Measurements from ENCODE around the gene PHTF2. TPM values are rescaled to one million over a fixed set of nuclear protein-coding genes. Genes with fewer than 3 reads are reported as not detected.

The PHTF2 gene
- total and polyA plus RNA-seq, 2 experiments from 2014 or later = 22.0 to 29.9 TPM

DNA sequence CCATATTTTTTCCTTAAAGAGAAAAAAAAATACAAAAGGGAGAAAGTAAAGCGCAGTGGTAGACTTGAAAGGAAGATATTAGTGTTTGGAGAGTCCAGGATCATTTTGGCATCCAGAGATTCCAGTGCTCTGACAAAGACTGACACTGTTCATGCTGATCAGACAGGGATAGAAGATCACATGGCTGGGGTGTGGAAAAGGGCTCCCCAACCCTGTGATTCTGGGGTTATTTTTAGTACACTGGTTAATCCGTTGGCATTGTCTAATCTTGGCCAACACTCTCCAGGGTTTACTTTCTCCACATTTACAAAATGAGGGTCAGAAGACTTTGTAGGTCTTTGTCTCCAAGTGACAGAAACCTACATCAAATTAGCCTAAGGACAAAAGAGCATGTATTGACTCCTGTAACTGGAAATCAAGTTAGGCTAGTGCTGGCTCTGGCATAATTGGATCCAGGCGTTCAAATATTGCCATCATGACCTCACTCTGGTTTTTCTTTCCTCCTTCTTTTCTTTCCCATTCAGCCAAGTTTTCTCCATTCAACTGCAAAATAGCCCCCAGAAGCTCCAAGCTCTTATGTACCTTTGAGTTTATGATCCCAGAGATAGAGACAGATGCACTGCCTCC lies 181.6 kb downstream of the PHTF2 start:
- H3K4me3 ChIP-seq = no peak overlapping the region
- TF ChIP-seq EZH2 (IDR thresholded peaks at IDR 0.05; ENCODE audit: insufficient read depth, poor library complexity, severe bottlenecking) (no peak), EZH2phosphoT487 (IDR thresholded peaks at IDR 0.05; ENCODE audit: insufficient read depth, low read depth) (no peak)
- no peaks in the 10 kb centered on the region for H3F3A ChIP-seq (ENCODE audit: insufficient read depth)
- H3K9ac ChIP-seq = no peak overlapping the region
- H2AFZ ChIP-seq = no peak overlapping the region
- no peaks in the 10 kb centered on the region for H3K36me3 ChIP-seq (ENCODE audit: low read depth)
- no peaks in the 10 kb centered on the region for H3K79me2 ChIP-seq (ENCODE audit: insufficient read depth)
- no peaks in the 10 kb centered on the region for H4K20me1 ChIP-seq (ENCODE audit: insufficient read depth)
- WGBS, 2 experiments (ENCODE audit: low coverage in 1 of 2, low lambda C conversion rate in 2 of 2, missing lambda C conversion rate in 2 of 2) = 54% methylated on average over 3 of the region's 3 CpGs
- in situ Hi-C loops (cut with MboI) = no loop called here
- no peaks in the 10 kb centered on the region for H3K4me1 ChIP-seq (ENCODE audit: insufficient read depth)
- DNase-seq = no peak
- no peak overlapping the region for H3K27ac ChIP-seq
- no peaks in the 10 kb centered on the region for H3K9me3 ChIP-seq (ENCODE audit: low read depth)
- no peaks in the 10 kb centered on the region for H3K9me2 ChIP-seq (ENCODE audit: insufficient read depth)
- H3K4me2 ChIP-seq (ENCODE audit: unreplicated experiment) = no peak overlapping the region
- H3K27me3 ChIP-seq (replicated peaks; ENCODE audit: insufficient read depth) = no peaks in the 10 kb centered on the region; the same call in 1 of the 2 replicates

DNA sequence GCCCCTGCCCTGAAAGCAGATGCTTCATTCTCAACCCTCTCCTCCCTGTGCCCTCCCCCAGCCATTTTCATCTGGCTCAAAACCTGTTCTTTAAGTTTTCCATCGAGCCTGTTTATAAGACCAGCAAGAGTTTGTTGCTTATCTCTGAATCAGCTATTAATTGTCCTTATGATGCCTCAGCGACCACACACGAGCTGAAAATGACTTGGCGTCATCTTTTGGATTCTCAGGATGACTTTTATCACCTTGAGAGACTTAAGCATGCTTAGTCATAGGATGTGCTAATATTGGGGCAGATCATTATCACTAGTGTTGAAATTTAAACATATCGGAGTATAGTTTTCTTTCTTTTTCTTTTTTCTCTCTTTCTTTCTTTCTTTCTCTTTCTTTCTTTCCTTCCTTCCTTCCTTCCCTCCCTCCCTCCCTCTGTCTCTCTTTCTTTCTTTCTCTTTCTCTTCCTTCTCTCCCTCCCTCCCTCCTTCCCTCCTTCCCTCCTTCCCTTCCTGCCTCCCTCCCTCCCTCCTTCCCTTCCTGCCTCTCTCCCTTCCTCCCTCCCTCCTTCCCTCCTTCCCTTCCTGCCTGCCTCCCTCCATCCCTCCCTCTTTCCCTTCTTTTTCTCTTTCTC lies 184.5 kb downstream of the PHTF2 start:
- in situ Hi-C loops (cut with MboI) = no loop called here
- peak; percentile 45 for DNase-seq
- 62 to 68% methylated on average over 5 of the region's 5 CpGs for WGBS, 2 experiments (ENCODE audit: low coverage in 1 of 2, low lambda C conversion rate in 2 of 2, missing lambda C conversion rate in 2 of 2)

DNA sequence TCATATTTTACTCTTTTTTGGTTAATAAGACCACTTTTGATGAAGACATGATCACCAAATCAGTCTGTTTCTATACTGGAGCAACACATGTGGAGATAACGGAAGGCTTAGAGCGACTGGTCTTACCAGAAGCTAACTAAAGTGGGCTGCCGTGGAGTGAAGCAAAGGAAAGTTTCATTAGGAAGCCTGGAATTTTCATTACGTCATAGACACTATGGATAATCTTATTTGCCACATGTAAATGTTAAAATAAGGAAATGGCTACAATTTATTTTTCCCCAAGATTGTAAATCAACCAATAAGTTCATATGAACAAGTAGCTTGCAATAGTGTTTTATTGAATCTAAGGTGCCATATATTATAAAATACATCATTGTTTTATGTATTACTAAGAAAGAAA lies 185.4 kb downstream of the PHTF2 start:
- Histone ChIP-seq H3K4me3 (no peak overlapping the region), H3K27me3 (replicated peaks; ENCODE audit: insufficient read depth) (no peaks in the 10 kb centered on the region; the same call in 1 of the 2 replicates), H3K4me2 (ENCODE audit: unreplicated experiment) (no peak overlapping the region), H3K79me2 (ENCODE audit: insufficient read depth) (no peaks in the 10 kb centered on the region), H3K36me3 (ENCODE audit: low read depth) (no peaks in the 10 kb centered on the region), H3K27ac (no peak overlapping the region), H3K9me3 (ENCODE audit: low read depth) (no peaks in the 10 kb centered on the region), H2AFZ (no peak overlapping the region), H3F3A (ENCODE audit: insufficient read depth) (no peaks in the 10 kb centered on the region), H3K4me1 (ENCODE audit: insufficient read depth) (no peaks in the 10 kb centered on the region), H3K9me2 (ENCODE audit: insufficient read depth) (no peaks in the 10 kb centered on the region), H4K20me1 (ENCODE audit: insufficient read depth) (no peaks in the 10 kb centered on the region), H3K9ac (no peak overlapping the region)
- DNase-seq = no peak
- in situ Hi-C loops (cut with MboI) = no loop called here
- WGBS, 2 experiments (ENCODE audit: low coverage in 1 of 2, low lambda C conversion rate in 2 of 2, missing lambda C conversion rate in 2 of 2) = 91 to 93% methylated on average over 4 of the region's 4 CpGs
- no peak for TF ChIP-seq EZH2 (IDR thresholded peaks at IDR 0.05; ENCODE audit: insufficient read depth, poor library complexity, severe bottlenecking)
- no peak for TF ChIP-seq EZH2phosphoT487 (IDR thresholded peaks at IDR 0.05; ENCODE audit: insufficient read depth, low read depth)

More for the DNA sequence above, 184.5 kb downstream of the PHTF2 start:
- no peaks in the 10 kb centered on the region for H3K79me2 ChIP-seq (ENCODE audit: insufficient read depth)
- no peak overlapping the region for H3K9ac ChIP-seq
- no peaks in the 10 kb centered on the region for H3K9me3 ChIP-seq (ENCODE audit: low read depth)
- no peak overlapping the region for H3K4me3 ChIP-seq
- H3K36me3 ChIP-seq (ENCODE audit: low read depth) = no peaks in the 10 kb centered on the region
- no peak overlapping the region for H3K27ac ChIP-seq
- no peaks in the 10 kb centered on the region for H3F3A ChIP-seq (ENCODE audit: insufficient read depth)
- no peaks in the 10 kb centered on the region; the same call in 1 of the 2 replicates for H3K27me3 ChIP-seq (replicated peaks; ENCODE audit: insufficient read depth)
- H4K20me1 ChIP-seq (ENCODE audit: insufficient read depth) = no peaks in the 10 kb centered on the region
- H3K9me2 ChIP-seq (ENCODE audit: insufficient read depth) = no peaks in the 10 kb centered on the region
- TF ChIP-seq EZH2phosphoT487 (IDR thresholded peaks at IDR 0.05; ENCODE audit: insufficient read depth, low read depth) = no peak
- TF ChIP-seq EZH2 (IDR thresholded peaks at IDR 0.05; ENCODE audit: insufficient read depth, poor library complexity, severe bottlenecking) = no peak
- H3K4me1 ChIP-seq (ENCODE audit: insufficient read depth) = no peaks in the 10 kb centered on the region
- no peak overlapping the region for H3K4me2 ChIP-seq (ENCODE audit: unreplicated experiment)
- H2AFZ ChIP-seq = no peak overlapping the region

DNA sequence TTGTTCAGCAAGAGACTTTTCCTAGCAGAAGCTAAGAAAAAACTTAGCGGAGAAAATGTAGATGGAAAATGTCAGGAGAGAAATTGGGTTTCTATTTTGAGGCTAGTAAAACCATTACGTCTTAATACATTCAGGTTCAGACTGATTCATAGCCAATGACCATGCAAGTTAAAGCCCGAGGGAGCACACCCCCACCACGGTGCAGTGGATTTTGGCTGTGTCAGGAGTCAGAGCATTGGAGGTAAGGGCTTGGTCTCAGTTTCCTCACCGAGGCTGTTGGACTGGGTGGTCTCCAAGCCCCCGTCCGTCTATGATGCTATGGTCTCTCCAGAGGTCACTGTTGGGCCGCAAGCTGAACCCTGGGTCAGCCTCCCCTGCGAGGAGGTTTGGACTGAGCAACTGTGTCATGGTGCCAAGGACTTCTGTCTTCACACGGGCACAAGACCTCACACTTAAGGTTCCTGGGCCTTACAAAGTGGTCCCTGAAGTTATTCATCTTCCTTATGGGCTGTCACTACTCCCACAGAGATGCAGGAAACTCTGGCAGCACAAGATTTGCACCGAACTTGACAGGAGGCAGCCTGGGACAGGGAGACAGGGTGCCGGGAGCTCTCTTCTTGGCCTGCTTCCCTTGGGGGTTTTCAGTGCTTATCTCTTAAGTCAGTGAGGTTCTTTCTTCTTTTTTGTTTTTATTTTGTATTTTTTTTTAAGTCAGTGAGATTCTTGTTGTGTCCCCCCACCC lies 186.8 kb downstream of the PHTF2 start:
- no peaks in the 10 kb centered on the region for H3K36me3 ChIP-seq (ENCODE audit: low read depth)
- H3K9me3 ChIP-seq (ENCODE audit: low read depth) = no peaks in the 10 kb centered on the region
- no peaks in the 10 kb centered on the region for H3F3A ChIP-seq (ENCODE audit: insufficient read depth)
- H3K79me2 ChIP-seq (ENCODE audit: insufficient read depth) = no peaks in the 10 kb centered on the region
- no peak for DNase-seq
- no peak overlapping the region for H3K27ac ChIP-seq
- 74 to 80% methylated on average over 12 of the region's 12 CpGs for WGBS, 2 experiments (ENCODE audit: low coverage in 1 of 2, low lambda C conversion rate in 2 of 2, missing lambda C conversion rate in 2 of 2)
- no peaks in the 10 kb centered on the region for H3K4me1 ChIP-seq (ENCODE audit: insufficient read depth)
- no peaks in the 10 kb centered on the region for H4K20me1 ChIP-seq (ENCODE audit: insufficient read depth)
- in situ Hi-C loops (cut with MboI) = no loop called here
- H2AFZ ChIP-seq = no peak overlapping the region
- no peaks in the 10 kb centered on the region for H3K9me2 ChIP-seq (ENCODE audit: insufficient read depth)
- no peak overlapping the region for H3K4me3 ChIP-seq
- no peak overlapping the region for H3K4me2 ChIP-seq (ENCODE audit: unreplicated experiment)
- no peaks in the 10 kb centered on the region; the same call in 1 of the 2 replicates for H3K27me3 ChIP-seq (replicated peaks; ENCODE audit: insufficient read depth)
- H3K9ac ChIP-seq = no peak overlapping the region
- TF ChIP-seq EZH2phosphoT487 (IDR thresholded peaks at IDR 0.05; ENCODE audit: insufficient read depth, low read depth) (no peak), EZH2 (IDR thresholded peaks at IDR 0.05; ENCODE audit: insufficient read depth, poor library complexity, severe bottlenecking) (no peak)
